Osteocyte (in vitro differentiated cells): ENCODE data around the gene RAB8B. TPM values are rescaled to one million over a fixed set of nuclear protein-coding genes. Genes with fewer than 3 reads are reported as not detected.

Experiments used
- DNase-seq: peaks from one replicate; pipeline ENCODE4 v3.0.0; 2021; ENCODE audit warnings: mixed read lengths; ENCODE audit not compliant: unreplicated experiment; ENCODE audit errors: extremely low spot score
- H3K27ac Mint-ChIP-seq: one replicate; pipeline ENCODE4 v1.8.0; 2021; ENCODE audit warnings: mild to moderate bottlenecking, mixed read lengths; ENCODE audit not compliant: unreplicated experiment
- H3K27me3 Mint-ChIP-seq: one replicate; pipeline ENCODE4 v1.8.0; 2021; ENCODE audit warnings: mixed read lengths; ENCODE audit not compliant: unreplicated experiment
- H3K36me3 Mint-ChIP-seq: one replicate; pipeline ENCODE4 v1.8.0; 2021; ENCODE audit warnings: mixed read lengths; ENCODE audit not compliant: unreplicated experiment
- H3K4me1 Mint-ChIP-seq: one replicate; pipeline ENCODE4 v1.8.0; 2021; ENCODE audit warnings: mixed read lengths; ENCODE audit not compliant: unreplicated experiment
- H3K4me3 Mint-ChIP-seq: one replicate; pipeline ENCODE4 v1.8.0; 2021; ENCODE audit warnings: mild to moderate bottlenecking, moderate library complexity, mixed read lengths; ENCODE audit not compliant: unreplicated experiment
- H3K9me3 Mint-ChIP-seq: one replicate; pipeline ENCODE4 v1.8.0; 2021; ENCODE audit warnings: mixed read lengths; ENCODE audit not compliant: unreplicated experiment
- CTCF ChIP-seq: fragments of 200-600 bp; sonication (generic); IDR thresholded peaks from 2 replicates; pipeline ENCODE4 v1.5.0; 2021; ENCODE audit warnings: antibody characterized with exemption, mild to moderate bottlenecking, moderate library complexity
- total RNA-seq: library from RNA; stranded (reverse); gene quantifications from 2 replicates; pipeline ENCODE4 v1.2.1, GENCODE V29; 2021

Gene RAB8B
- total RNA-seq, 1 donor from 2014 or later = 29.8 TPM

DNA sequence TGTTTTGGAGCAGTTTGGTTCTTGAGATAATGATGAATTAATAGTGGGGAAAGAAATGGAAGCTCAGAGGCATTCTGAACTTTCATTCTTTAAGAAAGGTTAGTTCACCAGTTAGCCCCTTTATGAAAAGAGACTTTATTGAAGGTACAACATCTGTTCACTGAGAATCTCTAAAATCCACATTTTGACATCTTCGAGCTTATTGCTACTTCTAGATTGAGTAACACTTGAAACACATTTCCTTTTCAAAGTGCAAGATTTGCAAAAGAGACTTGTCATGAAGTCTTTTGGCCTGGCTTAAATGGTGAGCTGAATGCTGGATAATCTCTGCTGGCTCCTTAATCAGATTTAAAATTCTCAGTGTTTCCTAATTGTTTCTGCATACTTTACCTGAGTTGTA is 42.3 kb downstream of the RAB8B start:
- peak overlapping the region; percentile 23 for H3K27ac Mint-ChIP-seq
- peaks cover 70% of the 10 kb centered on the region for H3K4me1 Mint-ChIP-seq
- no peaks in the 10 kb centered on the region for H3K27me3 Mint-ChIP-seq
- DNase-seq = no peak
- H3K4me3 Mint-ChIP-seq = no peak overlapping the region
- H3K9me3 Mint-ChIP-seq = no peaks in the 10 kb centered on the region
- TF ChIP-seq CTCF = no peak
- H3K36me3 Mint-ChIP-seq = no peaks in the 10 kb centered on the region

- Mint-ChIP-seq H3K4me1 (peaks cover 70% of the 10 kb centered on the region), H3K27ac (peak overlapping the region; percentile 14), H3K27me3 (no peaks in the 10 kb centered on the region), H3K36me3 (no peaks in the 10 kb centered on the region), H3K4me3 (no peak overlapping the region), H3K9me3 (no peaks in the 10 kb centered on the region)
- DNase-seq = no peak
- TF ChIP-seq CTCF = no peak
Measured at GRCh38 chr15:63232405-63232804, 43.0 kb downstream of the RAB8B start.

DNA sequence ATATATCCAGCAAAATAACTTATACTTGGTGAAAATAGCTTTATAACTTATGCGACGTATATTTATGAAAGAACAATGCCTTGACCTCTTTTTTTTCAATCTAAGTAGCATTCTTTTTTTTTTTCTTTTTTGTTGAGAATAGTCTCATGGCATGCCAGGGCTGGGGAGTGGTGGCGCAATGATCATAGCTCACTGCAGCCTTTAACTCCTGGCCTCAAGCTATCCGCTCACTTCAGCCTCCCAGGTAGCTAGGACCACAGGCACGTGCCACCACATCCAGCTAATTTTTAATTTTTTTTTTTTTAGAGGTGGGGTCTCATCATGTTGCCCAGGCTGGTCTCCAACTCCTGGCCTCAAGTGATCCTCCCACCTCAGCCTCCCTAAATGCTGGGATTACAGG is 43.5 kb downstream of the RAB8B start:
- no peak overlapping the region for H3K4me3 Mint-ChIP-seq
- no peaks in the 10 kb centered on the region for H3K27me3 Mint-ChIP-seq
- H3K27ac Mint-ChIP-seq = peak overlapping the region; percentile 83
- H3K9me3 Mint-ChIP-seq = no peaks in the 10 kb centered on the region
- no peak for DNase-seq
- peaks cover 67% of the 10 kb centered on the region for H3K4me1 Mint-ChIP-seq
- no peaks in the 10 kb centered on the region for H3K36me3 Mint-ChIP-seq
- TF ChIP-seq CTCF = no peak

DNA sequence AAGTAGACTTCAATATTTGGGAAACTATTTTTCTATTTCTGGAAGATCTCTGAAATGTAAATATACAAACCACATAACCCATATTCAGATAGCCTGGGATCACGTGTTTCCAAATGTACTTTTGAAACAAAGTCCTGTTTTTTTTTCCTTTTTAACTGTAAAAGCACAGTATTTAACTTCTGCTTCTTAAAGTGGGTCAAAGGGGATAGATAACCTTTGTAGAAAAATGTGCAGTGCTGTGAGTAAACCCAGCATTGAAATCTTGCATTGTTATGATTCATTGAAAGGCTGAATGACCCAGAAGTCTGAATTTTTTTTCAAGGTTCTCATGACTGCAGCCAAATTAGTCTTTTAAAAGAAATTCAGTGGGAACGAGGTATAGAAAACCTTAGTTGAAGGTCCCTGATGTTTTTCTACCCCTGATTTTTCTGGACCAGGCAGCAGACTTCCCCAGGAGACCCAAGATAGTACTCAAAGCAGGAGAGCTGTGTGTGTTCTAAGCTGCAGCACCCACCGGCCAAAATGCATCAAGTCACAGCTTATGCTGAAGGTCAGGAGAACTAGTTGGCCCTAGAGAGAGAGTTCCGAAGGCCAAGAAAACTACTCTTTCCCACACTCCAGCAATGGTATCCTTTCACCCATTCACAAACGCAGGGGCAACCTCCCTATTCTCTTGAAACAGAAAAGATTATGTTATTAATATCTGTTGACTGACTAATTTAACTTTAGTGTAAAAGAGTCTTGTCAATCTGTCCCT is 44.4 kb downstream of the RAB8B start:
- Mint-ChIP-seq H3K4me3 (peak overlapping the region; percentile 16), H3K27me3 (no peaks in the 10 kb centered on the region)
- no peak for DNase-seq

More for the DNA sequence above, 44.4 kb downstream of the RAB8B start:
- no peaks in the 10 kb centered on the region for H3K36me3 Mint-ChIP-seq
- peaks cover 67% of the 10 kb centered on the region for H3K4me1 Mint-ChIP-seq
- H3K27ac Mint-ChIP-seq = peak overlapping the region; percentile 83
- TF ChIP-seq CTCF = no peak
- no peaks in the 10 kb centered on the region for H3K9me3 Mint-ChIP-seq
